CD4-positive, alpha-beta T cell (primary cell): ENCODE data around the gene GMPPB. TPM values are rescaled to one million over a fixed set of nuclear protein-coding genes. Genes with fewer than 3 reads are reported as not detected.

Experiments used
- ATAC-seq: fragments of 200-7000 bp; cut with Tn5 transposase; one replicate; pipeline ENCODE4 v1.10.0; 2022; ENCODE audit warnings: mild to moderate bottlenecking; ENCODE audit not compliant: poor library complexity
- CTCF ChIA-PET: fragments of 350-600 bp; sonication (Branson Sonifier 250); formaldehyde crosslinking; loops from one replicate; lab custom pipeline; 2021; ENCODE audit warnings: antibody characterized with exemption, inconsistent platforms; lab: Charles Lee
- POLR2A ChIA-PET: fragments of 350-600 bp; sonication (Branson Sonifier 250); formaldehyde crosslinking; loops from one replicate; lab custom pipeline; 2021; ENCODE audit warnings: antibody characterized with exemption, inconsistent platforms; lab: Charles Lee
- DNase-seq, 14 experiments: peaks; one replicate each; pipeline ENCODE4 v3.0.0-alpha.2; 2013 to 2020; ENCODE audit warnings: mixed read lengths in 2 of 14
- H3K27ac ChIP-seq, 2 donors: one replicate each; pipeline versions ENCODE4 v1.5.1 to v1.7.0; 2013; ENCODE audit warnings: low read length in 2 of 2, low read depth in 1 of 2, mild to moderate bottlenecking in 1 of 2
- H3K27me3 ChIP-seq, 2 experiments: 1 replicate in 1 of 2; 2 replicates in 1 of 2; pipeline versions ENCODE4 v1.6.1 to v1.7.0; 2013; ENCODE audit warnings: low read length in 2 of 2, control low read depth in 1 of 2, mild to moderate bottlenecking in 1 of 2, moderate library complexity in 1 of 2; ENCODE audit not compliant: insufficient read depth in 2 of 2, control insufficient read depth in 1 of 2
- H3K36me3 ChIP-seq: one replicate; pipeline ENCODE4 v1.6.1; 2013; ENCODE audit warnings: low read length, control low read depth; ENCODE audit not compliant: insufficient read depth
- H3K4me1 ChIP-seq: one replicate; pipeline ENCODE4 v1.6.1; 2013; ENCODE audit warnings: low read length, control low read depth; ENCODE audit not compliant: insufficient read depth
- H3K4me3 ChIP-seq: one replicate; pipeline ENCODE4 v1.5.1; 2013; ENCODE audit warnings: mild to moderate bottlenecking, low read length, moderate library complexity
- H3K9me3 ChIP-seq, 2 experiments: 1 replicate in 1 of 2; 2 replicates in 1 of 2; pipeline versions ENCODE4 v1.6.1 to v1.7.0; 2013; ENCODE audit warnings: low read length in 2 of 2, mild to moderate bottlenecking in 2 of 2, control low read depth in 1 of 2, moderate library complexity in 1 of 2; ENCODE audit not compliant: control insufficient read depth in 1 of 2, insufficient read depth in 1 of 2
- H3K27ac Mint-ChIP-seq: one replicate; pipeline ENCODE4 v1.8.0; 2020; ENCODE audit warnings: mixed read lengths
- H3K27me3 Mint-ChIP-seq: one replicate; pipeline ENCODE4 v1.8.0; 2021; ENCODE audit warnings: mixed read lengths
- H3K36me3 Mint-ChIP-seq: one replicate; pipeline ENCODE4 v1.8.0; 2021; ENCODE audit warnings: low read depth, mixed read lengths
- H3K4me1 Mint-ChIP-seq: one replicate; pipeline ENCODE4 v1.8.0; 2021; ENCODE audit warnings: low read depth, mixed read lengths
- H3K4me3 Mint-ChIP-seq: one replicate; pipeline ENCODE4 v1.8.0; 2020; ENCODE audit warnings: mild to moderate bottlenecking, mixed read lengths
- H3K9me3 Mint-ChIP-seq: one replicate; pipeline ENCODE4 v1.8.0; 2020; ENCODE audit warnings: mixed read lengths
- CTCF ChIP-seq: fragments of 200-600 bp; IDR thresholded peaks from one replicate; pipeline ENCODE4 v1.8.0; 2022; ENCODE audit warnings: antibody characterized with exemption, mild to moderate bottlenecking
- intact Hi-C, 2 experiments: fragments of 100-400 bp; cut with DNase I in 1 of 2; cut with micrococcal nuclease in 1 of 2; formaldehyde crosslinking; loops; one replicate each; pipeline versions ENCODE4 v1.15.1 to v1.9.0; 2023 to 2025; cut with DNase I, micrococcal nuclease
- total RNA-seq, 174 experiments: library from RNA in 2 of 174; stranded (reverse) in 2 of 174; gene quantifications; one replicate each; pipeline ENCODE4 v1.2.3 and lab custom pipeline; 2021 to 2026

GMPPB gene
- total RNA-seq, 2 experiments from 2014 or later: 39.0 to 41.4 TPM

GRCh38 chr3:49681543-49681942, 42.2 kb downstream of the GMPPB start:
- TF ChIP-seq CTCF: no peak
- Mint-ChIP-seq H3K27ac (no peak overlapping the region), H3K36me3 (peaks cover 63% of the 10 kb centered on the region), H3K9me3 (no peaks in the 10 kb centered on the region), H3K4me1 (peaks cover 15% of the 10 kb centered on the region), H3K4me3 (no peak overlapping the region), H3K27me3 (no peaks in the 10 kb centered on the region)
- no peak for DNase-seq
- intact Hi-C loops: no loop called here
- Histone ChIP-seq H3K36me3 (peaks cover 73% of the 10 kb centered on the region), H3K4me1 (peaks cover 19% of the 10 kb centered on the region), H3K9me3 (no peaks in the 10 kb centered on the region), H3K27ac (no peak overlapping the region), H3K4me3 (no peak overlapping the region), H3K27me3 (no peaks in the 10 kb centered on the region)
- ChIA-PET POLR2A (no interaction called here), CTCF (interaction anchor here (1.7 kb wide), 1 partner anchor 141 kb away, joined by 4 read pairs; no protein-coding TSS in a partner anchor)
- no peak for ATAC-seq

- H3K9me3 Mint-ChIP-seq: no peaks in the 10 kb centered on the region
- ChIA-PET CTCF (interaction anchor here (1.4 to 1.7 kb wide), 2 partner anchors 10 to 141 kb away, joined by 4 to 5 read pairs; no protein-coding TSS in a partner anchor), POLR2A (no interaction called here)
- no peaks in the 10 kb centered on the region for H3K27me3 Mint-ChIP-seq
- no peak overlapping the region for H3K4me3 ChIP-seq
- DNase-seq (no peak), ATAC-seq (no peak)
- no peak overlapping the region for H3K27ac Mint-ChIP-seq
- peaks cover 18% of the 10 kb centered on the region for H3K4me1 Mint-ChIP-seq
- TF ChIP-seq CTCF: no peak
- peaks cover 77% of the 10 kb centered on the region for H3K36me3 ChIP-seq
- peaks cover 19% of the 10 kb centered on the region for H3K4me1 ChIP-seq
- H3K27me3 ChIP-seq: no peaks in the 10 kb centered on the region
- H3K9me3 ChIP-seq: no peaks in the 10 kb centered on the region
- no peak overlapping the region for H3K4me3 Mint-ChIP-seq
- H3K27ac ChIP-seq: no peak overlapping the region
- peaks cover 65% of the 10 kb centered on the region for H3K36me3 Mint-ChIP-seq
- intact Hi-C loops: no loop called here
Observed at GRCh38 chr3:49681232-49681522, 42.6 kb downstream of the GMPPB start.

GRCh38 chr3:49680493-49681231, 43.1 kb downstream of the GMPPB start:
- Mint-ChIP-seq H3K4me1 (peaks cover 23% of the 10 kb centered on the region), H3K27me3 (no peaks in the 10 kb centered on the region), H3K9me3 (no peaks in the 10 kb centered on the region), H3K36me3 (peaks cover 71% of the 10 kb centered on the region), H3K27ac (no peak overlapping the region), H3K4me3 (no peak overlapping the region)
- ChIA-PET CTCF (interaction anchor here (1.4 to 1.7 kb wide), 2 partner anchors 9 to 140 kb away, joined by 4 to 5 read pairs; no protein-coding TSS in a partner anchor), POLR2A (no interaction called here)
- ATAC-seq (no peak), DNase-seq (no peak)
- Histone ChIP-seq H3K27me3 (no peaks in the 10 kb centered on the region), H3K27ac (no peak overlapping the region), H3K9me3 (no peaks in the 10 kb centered on the region), H3K36me3 (peaks cover 82% of the 10 kb centered on the region), H3K4me1 (peaks cover 20% of the 10 kb centered on the region), H3K4me3 (no peak overlapping the region)
- intact Hi-C loops: no loop called here
- no peak for TF ChIP-seq CTCF
